GM12801 (cell line): ENCODE results near the gene EBF4.

Experiments used
- CTCF ChIP-seq: IDR thresholded peaks from one replicate; pipeline ENCODE4 v1.5.1; 2011; ENCODE audit warnings: control low read depth; ENCODE audit not compliant: insufficient read length; ENCODE audit errors: extremely low read depth

The EBF4 gene

GRCh38 chr20:2748551-2749342, 56.2 kb downstream of the EBF4 start:
- no peak for TF ChIP-seq CTCF

- no peak for TF ChIP-seq CTCF
These were observed 56.9 kb downstream of the EBF4 start for GRCh38 chr20:2749343-2749950.

GRCh38 chr20:2749951-2750490, 57.4 kb downstream of the EBF4 start:
- TF ChIP-seq CTCF: no peak

- TF ChIP-seq CTCF: no peak
These were observed 58.1 kb downstream of the EBF4 start for GRCh38 chr20:2750491-2751251.

- TF ChIP-seq CTCF: no peak
These were observed 58.8 kb downstream of the EBF4 start for GRCh38 chr20:2751347-2751877.

- TF ChIP-seq CTCF: no peak
These were observed 59.4 kb downstream of the EBF4 start for GRCh38 chr20:2751878-2752566.
